Ishikawa (cell line): ENCODE data around the gene NRAS.

Experiments used
- CEBPB ChIP-seq: IDR thresholded peaks from 2 replicates; pipeline ENCODE4 v1.6.1; 2012
- CREB1 ChIP-seq: IDR thresholded peaks from 2 replicates; pipeline ENCODE4 v1.6.1; 2012; ENCODE audit warnings: low read depth
- EGR1 ChIP-seq: IDR thresholded peaks from 2 replicates; pipeline ENCODE4 v1.6.1; 2012
- EP300 ChIP-seq: IDR thresholded peaks from 2 replicates; pipeline ENCODE4 v1.6.1; 2012; ENCODE audit warnings: borderline replicate concordance
- FOXM1 ChIP-seq: IDR thresholded peaks from 2 replicates; pipeline ENCODE4 v1.6.1; 2012; ENCODE audit warnings: low read depth, borderline replicate concordance
- NFIC ChIP-seq: IDR thresholded peaks from 2 replicates; pipeline ENCODE4 v1.6.1; 2012
- RAD21 ChIP-seq: IDR thresholded peaks from 2 replicates; pipeline ENCODE4 v1.6.1; 2012; ENCODE audit warnings: low read depth
- TAF1 ChIP-seq: IDR thresholded peaks from 2 replicates; pipeline ENCODE4 v1.6.1; 2012; ENCODE audit warnings: low read depth, mild to moderate bottlenecking
- TCF12 ChIP-seq: IDR thresholded peaks from 2 replicates; pipeline ENCODE4 v1.6.1; 2012; ENCODE audit warnings: low read depth
- TEAD4 ChIP-seq: IDR thresholded peaks from 2 replicates; pipeline ENCODE4 v1.6.1; 2012
- YY1 ChIP-seq: IDR thresholded peaks from 2 replicates; pipeline ENCODE4 v1.6.1; 2012; ENCODE audit warnings: low read depth
- ZBTB7A ChIP-seq: IDR thresholded peaks from 2 replicates; pipeline ENCODE4 v1.6.1; 2012; ENCODE audit warnings: low read depth
- TF ChIP-seq, protein P1 (sequence below): IDR thresholded peaks from 2 replicates; pipeline ENCODE4 v1.6.1; 2012; ENCODE audit warnings: low read depth, mild to moderate bottlenecking
- TF ChIP-seq, protein P2 (sequence below): IDR thresholded peaks from 2 replicates; pipeline ENCODE4 v1.6.1; 2012
- TF ChIP-seq, protein P3 (sequence below): IDR thresholded peaks from 2 replicates; pipeline ENCODE4 v1.6.1; 2012

The NRAS gene

DNA sequence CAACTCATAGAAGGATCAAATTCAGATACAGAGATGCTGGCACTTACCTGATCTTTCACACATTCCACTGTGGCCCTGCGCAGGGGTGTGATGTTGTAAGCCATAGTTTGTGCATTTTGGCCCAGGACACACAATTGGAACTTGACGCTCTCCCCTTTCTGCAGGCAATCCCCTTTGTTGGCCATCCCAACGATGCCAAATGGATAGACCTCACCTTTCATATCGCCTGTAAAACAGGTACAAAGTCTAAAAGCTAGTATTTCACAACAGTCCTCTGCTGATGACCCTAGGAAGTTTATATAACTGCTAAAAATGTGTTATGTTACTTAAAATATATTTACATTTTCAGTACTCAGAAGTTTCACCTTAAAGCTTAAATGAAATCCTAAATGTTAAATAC, 3.9 kb upstream of the NRAS start:
- no peak for TF ChIP-seq EP300

DNA sequence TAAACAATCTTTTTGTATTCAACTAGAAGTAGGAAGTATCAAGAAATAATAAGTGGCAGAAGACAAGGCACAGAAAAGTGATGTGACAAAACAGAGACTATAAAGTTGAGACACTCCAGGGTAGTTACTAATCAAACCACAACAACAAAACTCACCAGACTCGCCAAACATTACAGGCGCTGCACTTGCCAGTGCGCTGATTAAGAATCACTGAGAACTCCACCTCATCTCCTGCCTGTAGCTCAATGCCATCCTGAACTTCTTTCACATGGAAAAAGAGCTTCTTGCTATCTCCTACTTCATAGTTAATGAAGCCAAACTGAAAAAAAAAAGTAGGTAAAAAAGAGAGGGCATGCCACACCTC, 2.8 kb upstream of the NRAS start:
- TF ChIP-seq EGR1 (no peak), TEAD4 (no peak)

DNA sequence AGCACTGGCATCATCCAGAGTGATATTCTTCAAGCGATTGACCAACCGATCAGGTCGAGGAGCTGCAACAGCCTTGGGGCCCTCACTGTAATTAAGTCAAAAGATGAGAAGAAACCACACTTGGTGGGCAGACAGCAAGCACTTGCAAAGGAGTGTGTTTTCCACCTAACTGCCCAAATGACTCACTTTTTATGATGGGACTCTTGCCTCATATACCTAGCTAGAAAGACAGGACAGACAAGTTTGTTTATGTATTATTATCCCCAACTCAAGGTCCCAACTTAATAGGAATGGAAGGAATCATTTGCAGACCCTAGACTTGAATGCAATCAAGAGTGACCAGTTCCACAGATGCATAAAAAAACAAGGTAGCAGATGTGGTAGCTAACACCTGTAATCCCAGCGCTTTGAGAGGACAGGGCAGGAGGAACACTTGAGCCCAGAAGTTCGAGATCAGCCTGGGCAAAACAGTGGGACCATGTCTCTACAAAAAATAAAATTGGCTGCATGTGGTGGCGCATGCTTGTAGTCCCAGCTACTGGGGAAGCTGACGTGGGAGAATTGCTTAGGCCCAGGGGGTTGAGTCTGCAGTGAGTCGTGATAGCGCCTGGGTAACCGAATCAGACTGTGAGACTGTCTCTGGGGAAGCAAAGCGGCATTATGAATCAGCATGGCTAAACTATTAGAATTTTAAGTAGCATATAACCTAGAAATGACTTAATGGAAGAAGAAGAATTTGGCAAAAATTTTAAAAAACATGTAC, 2.3 kb upstream of the NRAS start:
- TF ChIP-seq YY1 (no peak), TCF12 (no peak), CREB1 (no peak), CEBPB (no peak), EGR1 (no peak), ZBTB7A (no peak), TAF1 (no peak), NFIC (no peak)
- TF ChIP-seq, protein P1, sequence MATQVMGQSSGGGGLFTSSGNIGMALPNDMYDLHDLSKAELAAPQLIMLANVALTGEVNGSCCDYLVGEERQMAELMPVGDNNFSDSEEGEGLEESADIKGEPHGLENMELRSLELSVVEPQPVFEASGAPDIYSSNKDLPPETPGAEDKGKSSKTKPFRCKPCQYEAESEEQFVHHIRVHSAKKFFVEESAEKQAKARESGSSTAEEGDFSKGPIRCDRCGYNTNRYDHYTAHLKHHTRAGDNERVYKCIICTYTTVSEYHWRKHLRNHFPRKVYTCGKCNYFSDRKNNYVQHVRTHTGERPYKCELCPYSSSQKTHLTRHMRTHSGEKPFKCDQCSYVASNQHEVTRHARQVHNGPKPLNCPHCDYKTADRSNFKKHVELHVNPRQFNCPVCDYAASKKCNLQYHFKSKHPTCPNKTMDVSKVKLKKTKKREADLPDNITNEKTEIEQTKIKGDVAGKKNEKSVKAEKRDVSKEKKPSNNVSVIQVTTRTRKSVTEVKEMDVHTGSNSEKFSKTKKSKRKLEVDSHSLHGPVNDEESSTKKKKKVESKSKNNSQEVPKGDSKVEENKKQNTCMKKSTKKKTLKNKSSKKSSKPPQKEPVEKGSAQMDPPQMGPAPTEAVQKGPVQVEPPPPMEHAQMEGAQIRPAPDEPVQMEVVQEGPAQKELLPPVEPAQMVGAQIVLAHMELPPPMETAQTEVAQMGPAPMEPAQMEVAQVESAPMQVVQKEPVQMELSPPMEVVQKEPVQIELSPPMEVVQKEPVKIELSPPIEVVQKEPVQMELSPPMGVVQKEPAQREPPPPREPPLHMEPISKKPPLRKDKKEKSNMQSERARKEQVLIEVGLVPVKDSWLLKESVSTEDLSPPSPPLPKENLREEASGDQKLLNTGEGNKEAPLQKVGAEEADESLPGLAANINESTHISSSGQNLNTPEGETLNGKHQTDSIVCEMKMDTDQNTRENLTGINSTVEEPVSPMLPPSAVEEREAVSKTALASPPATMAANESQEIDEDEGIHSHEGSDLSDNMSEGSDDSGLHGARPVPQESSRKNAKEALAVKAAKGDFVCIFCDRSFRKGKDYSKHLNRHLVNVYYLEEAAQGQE: no peak

DNA sequence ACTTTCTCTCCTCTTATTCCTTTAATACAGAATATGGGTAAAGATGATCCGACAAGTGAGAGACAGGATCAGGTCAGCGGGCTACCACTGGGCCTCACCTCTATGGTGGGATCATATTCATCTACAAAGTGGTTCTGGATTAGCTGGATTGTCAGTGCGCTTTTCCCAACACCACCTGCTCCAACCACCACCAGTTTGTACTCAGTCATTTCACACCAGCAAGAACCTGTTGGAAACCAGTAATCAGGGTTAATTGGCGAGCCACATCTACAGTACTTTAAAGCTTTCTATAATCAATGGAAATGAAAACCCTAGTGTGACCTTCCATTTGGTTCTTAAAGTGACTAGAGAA, 643 bp downstream of the NRAS start:
- TF ChIP-seq YY1 (no peak), TAF1 (no peak), CEBPB (no peak), NFIC (no peak), RAD21 (no peak), CREB1 (no peak), FOXM1 (no peak), ZBTB7A (no peak), EP300 (no peak), EGR1 (no peak), TCF12 (no peak)
- TF ChIP-seq, protein P1: no peak
- TF ChIP-seq, protein P2, sequence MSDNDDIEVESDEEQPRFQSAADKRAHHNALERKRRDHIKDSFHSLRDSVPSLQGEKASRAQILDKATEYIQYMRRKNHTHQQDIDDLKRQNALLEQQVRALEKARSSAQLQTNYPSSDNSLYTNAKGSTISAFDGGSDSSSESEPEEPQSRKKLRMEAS: no peak
- TF ChIP-seq, protein P3, sequence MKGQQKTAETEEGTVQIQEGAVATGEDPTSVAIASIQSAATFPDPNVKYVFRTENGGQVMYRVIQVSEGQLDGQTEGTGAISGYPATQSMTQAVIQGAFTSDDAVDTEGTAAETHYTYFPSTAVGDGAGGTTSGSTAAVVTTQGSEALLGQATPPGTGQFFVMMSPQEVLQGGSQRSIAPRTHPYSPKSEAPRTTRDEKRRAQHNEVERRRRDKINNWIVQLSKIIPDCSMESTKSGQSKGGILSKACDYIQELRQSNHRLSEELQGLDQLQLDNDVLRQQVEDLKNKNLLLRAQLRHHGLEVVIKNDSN: no peak

DNA sequence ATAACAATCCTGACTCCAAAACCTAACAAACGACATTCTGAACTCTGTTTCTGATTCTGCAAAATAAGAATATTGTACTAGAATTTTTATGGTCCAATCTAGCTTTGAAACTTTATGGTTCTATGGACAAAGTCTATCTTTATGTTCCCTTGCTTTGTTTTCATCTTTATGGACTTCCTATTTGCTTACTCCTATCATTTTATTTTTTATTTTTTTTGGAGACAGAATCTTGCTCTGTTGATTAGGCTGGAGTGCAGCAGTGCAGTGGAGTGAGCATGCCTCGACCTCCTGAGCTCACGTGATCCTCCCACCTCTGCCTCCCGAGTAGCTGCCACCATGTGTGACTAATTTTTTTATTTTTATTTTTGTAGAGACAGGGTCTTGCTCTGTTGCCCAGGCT, 3.6 kb downstream of the NRAS start:
- TF ChIP-seq RAD21: no peak
- TF ChIP-seq, protein P3: no peak
- no peak for TF ChIP-seq TEAD4
- TF ChIP-seq TCF12: no peak
- no peak for TF ChIP-seq CREB1

DNA sequence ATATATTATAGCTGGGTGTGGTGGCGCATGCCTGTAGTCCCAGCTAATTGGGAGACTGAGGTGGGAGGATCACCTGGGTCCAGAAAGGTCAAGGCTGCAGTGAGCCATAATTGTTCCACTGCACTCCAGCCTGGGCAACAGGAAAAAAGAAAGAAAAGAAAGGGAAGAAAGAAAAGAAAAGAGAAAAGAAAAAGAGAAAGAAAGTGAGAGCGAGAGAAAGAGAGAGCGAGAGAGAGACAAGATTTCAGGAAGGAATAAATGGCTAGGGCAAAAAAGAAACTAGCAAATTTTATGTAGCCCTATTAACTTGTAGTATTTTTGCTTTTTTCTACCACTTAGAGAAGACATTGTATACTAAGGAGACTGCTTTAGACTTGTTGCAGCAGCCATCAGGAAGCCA, 6.2 kb downstream of the NRAS start:
- TF ChIP-seq TCF12: no peak
- no peak for TF ChIP-seq CREB1
- no peak for TF ChIP-seq TEAD4
- no peak for TF ChIP-seq EP300
- no peak for TF ChIP-seq EGR1
- no peak for TF ChIP-seq TAF1
- TF ChIP-seq, protein P2: no peak
- TF ChIP-seq, protein P1: no peak
- TF ChIP-seq CEBPB: no peak
- TF ChIP-seq YY1: no peak
- no peak for TF ChIP-seq FOXM1
- TF ChIP-seq, protein P3: no peak
- no peak for TF ChIP-seq ZBTB7A
- TF ChIP-seq NFIC: no peak
